RWPE1 (cell line): ENCODE results near the gene VAX1.

ENCODE experiments used
- CTCF ChIA-PET: fragments of 350-600 bp; sonication (Branson Sonifier 250); formaldehyde crosslinking; extraction: SDS; loops from one replicate; lab custom pipeline; 2021; lab: Yijun Ruan, JAX
- POLR2A ChIA-PET: fragments of 400-600 bp; formaldehyde crosslinking; extraction: SDS; loops from one replicate; lab custom pipeline; 2020; ENCODE audit warnings: antibody characterized with exemption; ENCODE audit not compliant: low non-redundant PET; lab: Yijun Ruan, JAX
- DNase-seq: peaks from one replicate; pipeline ENCODE4 v3.0.0; 2012; ENCODE audit warnings: low spot score
- H3K27ac ChIP-seq: fragments of 450-650 bp; 2 replicates; pipeline ENCODE4 v1.5.1; 2017
- CTCF ChIP-seq: fragments of 450-650 bp; conservative IDR thresholded peaks from 2 replicates; pipeline ENCODE4 v1.5.1; 2017; ENCODE audit warnings: low read depth, mild to moderate bottlenecking

The VAX1 gene

DNA sequence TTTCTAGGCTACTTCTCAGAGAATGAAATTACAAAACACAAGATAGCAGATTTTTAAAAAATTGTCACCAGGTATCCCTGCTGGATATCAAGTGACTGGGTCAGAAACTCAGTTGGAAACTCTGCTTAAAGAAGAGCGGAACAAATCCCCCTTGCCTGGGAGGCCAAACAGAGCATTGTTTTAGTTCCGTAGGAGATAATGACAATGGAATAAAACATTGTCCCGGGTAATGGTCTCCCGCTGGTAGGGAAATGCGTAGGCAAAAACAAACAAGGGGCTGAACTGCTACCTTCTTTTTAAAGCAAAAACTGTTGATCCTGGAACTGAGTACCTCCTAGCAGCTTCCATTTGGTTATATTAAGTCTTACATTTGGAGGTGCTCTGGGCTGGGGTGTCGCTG lies 21.3 kb upstream of the VAX1 start:
- DNase-seq = no peak
- TF ChIP-seq CTCF = no peak
- POLR2A ChIA-PET = no interaction called here
- CTCF ChIA-PET = interaction anchor here (0.8 to 3.3 kb wide), 4 partner anchors 8 to 363 kb away, joined by 3 to 22 read pairs (median 5); no protein-coding TSS in a partner anchor
- no peak overlapping the region for H3K27ac ChIP-seq

GRCh38 chr10:117158297-117158696 lies 20.2 kb upstream of the VAX1 start:
- no peak overlapping the region for H3K27ac ChIP-seq
- TF ChIP-seq CTCF = no peak
- ChIA-PET CTCF (interaction anchor here (3.3 kb wide), 1 partner anchor 9 kb away, joined by 22 read pairs; no protein-coding TSS in a partner anchor), POLR2A (no interaction called here)
- no peak for DNase-seq

DNA sequence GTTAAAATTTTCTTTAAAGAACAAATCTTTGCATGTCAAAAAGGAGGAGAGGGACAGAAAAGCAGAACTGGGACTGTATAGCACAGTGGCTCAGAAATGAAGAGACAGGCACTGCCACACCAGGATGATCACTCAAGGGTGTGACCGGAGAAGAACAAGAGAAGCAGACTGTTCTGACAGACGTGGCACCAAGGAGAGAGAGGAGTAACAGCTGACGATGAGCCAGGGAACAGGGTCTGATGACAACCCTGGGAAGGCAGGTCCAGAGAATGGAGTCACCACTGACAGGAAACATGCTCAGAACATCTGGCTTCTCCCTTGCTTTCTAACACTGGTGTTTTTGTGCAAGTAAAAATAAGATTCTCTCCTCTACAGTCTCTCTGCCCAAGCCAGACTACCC lies 14.6 kb upstream of the VAX1 start:
- ChIA-PET POLR2A (no interaction called here), CTCF (no interaction called here)
- TF ChIP-seq CTCF = no peak
- H3K27ac ChIP-seq = no peak overlapping the region
- DNase-seq = no peak

DNA sequence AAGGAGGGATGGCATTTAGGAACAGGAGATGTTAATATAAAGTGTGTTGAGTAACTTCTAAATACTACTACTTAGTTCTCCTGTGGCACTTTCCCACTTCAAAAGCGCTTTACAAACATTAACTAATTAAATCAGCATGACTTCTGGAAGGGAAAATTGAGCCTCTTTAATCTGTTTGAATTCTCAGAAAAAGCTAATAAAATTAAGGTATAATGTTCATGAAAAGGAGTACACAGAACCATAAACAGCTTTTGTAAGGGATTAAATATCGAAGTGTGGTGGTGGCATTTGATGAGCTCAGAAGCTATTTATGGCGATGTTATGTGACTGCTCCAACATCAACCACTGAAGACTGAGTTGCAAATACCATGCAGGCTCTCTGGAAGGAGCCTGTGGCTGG lies 10.2 kb upstream of the VAX1 start:
- POLR2A ChIA-PET = no interaction called here
- CTCF ChIA-PET = interaction anchor here (0.6 to 0.8 kb wide), 2 partner anchors 16 to 20 kb away, joined by 3 read pairs; no protein-coding TSS in a partner anchor

DNA sequence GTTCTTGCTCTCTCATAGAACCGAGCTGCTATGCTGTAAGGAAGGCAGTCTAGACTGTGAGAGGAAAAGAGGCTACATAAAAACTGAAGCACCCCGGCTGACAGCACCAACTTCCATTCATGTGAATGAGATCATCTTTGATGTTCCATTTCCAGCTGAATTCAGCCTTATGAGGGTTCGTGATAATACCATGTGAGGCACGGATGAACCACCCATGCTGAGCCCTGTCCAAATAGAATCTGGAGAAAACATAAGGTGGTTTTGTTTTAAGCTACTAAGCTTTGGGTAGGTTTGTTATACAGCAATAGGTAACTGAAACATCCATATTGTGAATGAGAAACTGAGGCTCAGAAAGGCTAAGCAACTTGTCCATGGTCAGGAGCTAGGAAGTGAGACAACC lies 6.9 kb upstream of the VAX1 start:
- CTCF ChIA-PET = interaction anchor here (1.0 kb wide), 1 partner anchor 349 kb away, joined by 3 read pairs; no protein-coding TSS in a partner anchor
- POLR2A ChIA-PET = no interaction called here
- no peak for DNase-seq
- H3K27ac ChIP-seq = no peak overlapping the region
- no peak for TF ChIP-seq CTCF

More for the DNA sequence above, 10.2 kb upstream of the VAX1 start:
- no peak for TF ChIP-seq CTCF
- no peak for DNase-seq
- H3K27ac ChIP-seq = no peak overlapping the region

DNA sequence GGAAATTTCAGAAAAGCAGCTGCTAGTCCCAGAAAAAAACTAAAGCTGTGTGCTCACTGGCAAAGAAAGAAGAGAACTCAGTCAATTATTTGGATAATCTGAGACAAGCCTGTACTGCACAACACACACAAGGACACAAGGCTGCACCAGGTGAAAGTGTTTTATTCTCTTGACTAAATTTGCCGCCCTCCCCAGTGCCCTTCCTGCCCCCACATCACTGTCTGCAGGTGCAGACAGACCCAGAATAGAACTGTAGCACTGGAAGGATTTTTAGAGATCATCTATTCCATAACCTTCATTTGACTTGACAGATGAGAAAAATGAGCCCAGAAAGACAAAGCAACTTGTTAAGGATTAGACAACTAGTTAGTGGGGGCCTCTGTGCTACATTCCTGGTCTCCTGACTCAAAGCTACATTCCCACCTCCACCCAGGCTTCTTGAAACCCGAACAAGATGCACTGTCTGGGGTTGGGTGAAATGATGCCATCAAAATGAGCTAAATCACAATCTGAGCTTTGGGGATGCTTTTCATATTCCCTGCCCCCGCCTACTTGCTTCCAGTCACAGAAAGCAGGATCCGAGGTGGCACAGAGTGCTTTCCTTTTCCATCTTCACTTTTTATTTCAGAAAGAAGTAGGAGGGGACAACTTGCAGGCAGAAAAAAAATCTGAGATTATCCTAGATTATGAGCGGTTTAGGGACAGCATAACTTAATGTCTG lies 5.2 kb upstream of the VAX1 start:
- no peak for DNase-seq
- ChIA-PET POLR2A (no interaction called here), CTCF (interaction anchor here (0.6 kb wide), 1 partner anchor 299 kb away, joined by 3 read pairs; no protein-coding TSS in a partner anchor)
- no peak overlapping the region for H3K27ac ChIP-seq
- TF ChIP-seq CTCF = no peak
